KOPT-K1 (cell line): ENCODE results near the gene IGIP.

ENCODE experiments used
- H3K27ac ChIP-seq: fragments of 200-600 bp; sonication (generic); 2 replicates; pipeline ENCODE4 v1.5.1; 2016; ENCODE audit warnings: antibody characterized with exemption, mild to moderate bottlenecking, low read depth, low read length; ENCODE audit not compliant: poor library complexity, severe bottlenecking
- H3K36me3 ChIP-seq: fragments of 200-600 bp; sonication (generic); 2 replicates; pipeline ENCODE4 v1.5.1; 2017; ENCODE audit warnings: antibody characterized with exemption, mild to moderate bottlenecking, low read length, moderate library complexity; ENCODE audit not compliant: insufficient read depth
- H3K9me3 ChIP-seq: fragments of 200-600 bp; sonication (generic); 2 replicates; pipeline ENCODE4 v1.5.1; 2017; ENCODE audit warnings: antibody characterized with exemption, low read length, mild to moderate bottlenecking; ENCODE audit not compliant: insufficient read depth, poor library complexity, severe bottlenecking

Gene IGIP

DNA sequence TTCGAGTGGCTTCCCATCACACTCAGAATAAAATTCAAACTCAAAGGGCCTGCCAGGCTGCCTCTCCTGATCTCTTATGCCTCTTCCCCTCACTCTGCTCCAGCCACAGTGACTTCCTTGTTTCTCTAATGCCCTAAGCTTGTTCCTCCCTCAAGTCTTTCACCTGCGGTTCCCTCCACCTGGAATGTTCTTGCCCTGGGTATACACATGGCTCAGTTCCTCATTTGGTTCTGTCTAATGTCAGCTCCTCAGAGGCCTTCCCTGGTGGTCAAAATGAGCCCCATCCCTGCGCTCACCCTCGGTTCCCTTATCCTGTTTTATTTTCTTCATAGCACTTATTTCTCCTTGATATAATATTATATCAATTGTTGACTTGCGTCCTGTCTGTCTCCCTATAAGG is 36.5 kb downstream of the IGIP start:
- Histone ChIP-seq H3K27ac (no peak overlapping the region), H3K36me3 (no peaks in the 10 kb centered on the region), H3K9me3 (no peaks in the 10 kb centered on the region)

GRCh38 chr5:140162781-140163180 is 37.0 kb downstream of the IGIP start:
- no peaks in the 10 kb centered on the region for H3K36me3 ChIP-seq
- H3K27ac ChIP-seq, result no peak overlapping the region
- H3K9me3 ChIP-seq, result no peaks in the 10 kb centered on the region

GRCh38 chr5:140165101-140165922 is 39.6 kb downstream of the IGIP start:
- no peaks in the 10 kb centered on the region for H3K36me3 ChIP-seq
- H3K27ac ChIP-seq, result no peak overlapping the region
- H3K9me3 ChIP-seq, result no peaks in the 10 kb centered on the region

GRCh38 chr5:140165923-140166270 is 40.2 kb downstream of the IGIP start:
- no peak overlapping the region for H3K27ac ChIP-seq
- H3K9me3 ChIP-seq, result no peaks in the 10 kb centered on the region

GRCh38 chr5:140166911-140167310 is 41.2 kb downstream of the IGIP start:
- no peak overlapping the region for H3K27ac ChIP-seq
- no peaks in the 10 kb centered on the region for H3K9me3 ChIP-seq
- H3K36me3 ChIP-seq, result no peaks in the 10 kb centered on the region

More at GRCh38 chr5:140165923-140166270, 40.2 kb downstream of the IGIP start:
- H3K36me3 ChIP-seq, result no peaks in the 10 kb centered on the region

- H3K36me3 ChIP-seq, result no peaks in the 10 kb centered on the region
- no peak overlapping the region for H3K27ac ChIP-seq
- no peaks in the 10 kb centered on the region for H3K9me3 ChIP-seq
Observed at GRCh38 chr5:140168371-140168770, 42.6 kb downstream of the IGIP start.

DNA sequence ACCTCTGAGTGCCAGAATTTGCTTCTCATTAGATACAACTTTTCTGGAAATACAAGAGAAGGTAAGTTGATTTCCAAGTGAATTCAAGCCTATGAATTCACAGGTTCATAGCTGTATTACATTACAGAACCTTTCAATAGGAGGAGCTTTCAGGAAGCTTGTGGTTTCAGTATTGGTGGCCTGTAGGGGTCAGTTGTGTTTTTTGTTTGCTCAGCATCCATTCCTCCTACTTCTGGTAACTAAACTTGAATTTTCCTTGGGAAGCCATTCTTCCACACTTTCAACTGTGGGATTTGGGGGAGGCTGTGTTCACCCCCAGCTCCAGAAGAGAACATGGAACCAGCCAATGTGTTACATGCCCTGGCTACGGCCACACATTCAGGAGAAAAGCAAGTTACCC is 43.7 kb downstream of the IGIP start:
- Histone ChIP-seq H3K27ac (no peak overlapping the region), H3K9me3 (no peaks in the 10 kb centered on the region), H3K36me3 (no peaks in the 10 kb centered on the region)

DNA sequence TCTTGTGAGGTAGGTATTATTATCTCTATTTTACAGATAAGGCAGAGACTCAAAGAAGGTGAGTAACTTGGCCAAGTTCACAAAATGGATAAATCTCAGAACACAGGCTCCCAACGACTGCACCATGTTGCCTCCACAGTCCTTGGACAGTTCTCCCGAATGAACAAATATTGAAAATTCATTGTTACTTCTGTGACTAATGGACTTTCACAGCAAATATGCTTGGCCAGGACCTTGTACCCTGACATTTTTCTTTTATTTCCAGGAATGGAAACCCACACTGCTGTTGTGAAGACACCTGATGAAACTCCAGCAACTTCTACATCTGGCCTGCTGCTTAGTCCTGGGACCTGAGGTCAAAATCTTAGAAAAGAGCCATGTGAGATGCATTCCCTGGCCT is 46.7 kb downstream of the IGIP start:
- Histone ChIP-seq H3K9me3 (no peaks in the 10 kb centered on the region), H3K27ac (no peak overlapping the region), H3K36me3 (no peaks in the 10 kb centered on the region)

GRCh38 chr5:140174014-140174413 is 48.3 kb downstream of the IGIP start:
- H3K9me3 ChIP-seq, result no peaks in the 10 kb centered on the region
- no peaks in the 10 kb centered on the region for H3K36me3 ChIP-seq
- no peak overlapping the region for H3K27ac ChIP-seq

GRCh38 chr5:140174465-140175366 is 49.0 kb downstream of the IGIP start, which contains the start of gene CYSTM1:
Gene CYSTM1, plus strand, starts transcription at chr5:140175188. Its CDS starts 19,278 bp downstream, at chr5:140194466.
- H3K36me3 ChIP-seq, result no peaks in the 10 kb centered on the region
- peak within 1 kb of the TSS; percentile 33 for H3K27ac ChIP-seq
- H3K9me3 ChIP-seq, result no peaks in the 10 kb centered on the region

- no peaks in the 10 kb centered on the region for H3K36me3 ChIP-seq
- peak overlapping the region; percentile 33 for H3K27ac ChIP-seq
- no peaks in the 10 kb centered on the region for H3K9me3 ChIP-seq
Observed at GRCh38 chr5:140175367-140176030, 49.8 kb downstream of the IGIP start.

DNA sequence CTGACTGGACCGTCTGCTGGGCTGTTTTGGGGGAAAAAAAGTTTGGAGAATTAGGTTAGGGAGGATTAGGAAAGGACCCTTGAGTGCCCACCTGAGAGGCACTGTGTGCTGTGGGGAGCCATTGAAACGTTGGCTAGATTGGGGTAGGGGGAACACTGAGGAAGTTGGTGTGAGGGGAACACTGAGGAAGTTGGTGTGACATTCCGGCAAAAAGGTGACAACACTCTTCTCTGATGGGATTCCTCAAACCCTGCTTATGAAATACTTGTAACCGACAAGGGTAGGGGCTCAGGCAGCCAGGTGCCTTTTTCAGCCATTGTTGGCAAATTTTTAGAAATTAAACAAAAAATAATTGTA is 50.3 kb downstream of the IGIP start:
- Histone ChIP-seq H3K27ac (peak overlapping the region; percentile 33), H3K9me3 (no peaks in the 10 kb centered on the region)

GRCh38 chr5:140178086-140178410 is 52.3 kb downstream of the IGIP start:
- no peaks in the 10 kb centered on the region for H3K9me3 ChIP-seq
- H3K27ac ChIP-seq, result no peak overlapping the region
- H3K36me3 ChIP-seq, result no peaks in the 10 kb centered on the region

More for the DNA sequence above, 50.3 kb downstream of the IGIP start:
- no peaks in the 10 kb centered on the region for H3K36me3 ChIP-seq

DNA sequence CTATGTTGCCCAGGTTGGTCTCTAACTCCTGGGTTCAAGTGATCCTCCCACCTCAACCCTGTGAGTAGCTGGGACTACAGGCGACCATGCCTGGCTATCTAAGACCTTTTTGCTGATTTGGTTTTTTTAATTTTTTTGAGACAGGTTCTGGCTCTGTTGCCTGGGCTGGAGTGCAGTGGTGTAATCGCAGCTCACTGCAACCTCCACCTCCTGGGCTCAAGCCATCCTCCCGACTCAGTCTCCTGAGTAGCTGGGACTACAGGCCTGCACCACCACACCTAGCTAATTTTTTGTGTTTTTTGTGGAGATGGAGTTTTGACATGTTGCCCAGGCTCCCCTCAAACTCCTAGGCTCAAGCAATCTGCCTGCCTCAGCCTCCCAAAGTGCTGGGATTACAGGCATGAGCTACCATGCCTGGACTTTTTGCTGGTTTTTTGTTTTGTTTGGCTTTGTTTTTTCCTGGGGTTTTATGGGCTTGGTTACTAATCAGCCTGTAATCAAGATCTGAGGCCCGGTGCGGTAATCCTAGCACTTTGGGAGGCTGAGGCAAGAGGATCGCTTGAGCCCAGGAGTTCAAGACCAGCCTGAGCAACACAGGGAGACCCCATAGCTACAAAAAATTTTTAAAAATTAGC is 52.9 kb downstream of the IGIP start:
- Histone ChIP-seq H3K36me3 (no peaks in the 10 kb centered on the region), H3K9me3 (no peaks in the 10 kb centered on the region), H3K27ac (no peak overlapping the region)
